Measurements from ENCODE around the gene ZNF740.

The ZNF740 gene

GRCh38 chr12:53227836-53228235 is 47.3 kb downstream of the ZNF740 start:
- DNase-seq: no peak

GRCh38 chr12:53229454-53229853 is 48.9 kb downstream of the ZNF740 start:
- no peak for DNase-seq

GRCh38 chr12:53230108-53230845 is 49.8 kb downstream of the ZNF740 start:
- no peak for DNase-seq

GRCh38 chr12:53231671-53231920 is 51.1 kb downstream of the ZNF740 start:
- no peak for DNase-seq

- DNase-seq: peak; percentile 43
Observed at GRCh38 chr12:53231921-53232645, 51.6 kb downstream of the ZNF740 start, which contains the start of gene RARG. Gene RARG (minus strand): TSS chr12:53232209. CDS start chr12:53227545, 4,664 bp downstream.

GRCh38 chr12:53232646-53233461 is 52.3 kb downstream of the ZNF740 start:
- peak; percentile 33 for DNase-seq

GRCh38 chr12:53233671-53234121 is 53.2 kb downstream of the ZNF740 start:
- DNase-seq: no peak

- DNase-seq: no peak
Observed at GRCh38 chr12:53234271-53234914, 53.9 kb downstream of the ZNF740 start.

GRCh38 chr12:53235164-53235563 is 54.6 kb downstream of the ZNF740 start:
- DNase-seq: no peak

- DNase-seq: no peak
Observed at GRCh38 chr12:53235742-53236442, 55.4 kb downstream of the ZNF740 start.

- DNase-seq: no peak
Observed at GRCh38 chr12:53236443-53237111, 56.1 kb downstream of the ZNF740 start.

GRCh38 chr12:53239643-53240258 is 59.2 kb downstream of the ZNF740 start:
- DNase-seq: no peak

- no peak for DNase-seq
Observed at GRCh38 chr12:53241623-53242412, 61.3 kb downstream of the ZNF740 start.

GRCh38 chr12:53244337-53244736 is 63.8 kb downstream of the ZNF740 start:
- no peak for DNase-seq
